IPS DF 19.7 (cell line): ENCODE results near the gene TENT4A.
"Not testable (repeated sequence)": the region's sequence is repeated elsewhere in the genome, so short reads cannot be mapped to it uniquely, and the experiment has no call there.

Source experiments
- DNase-seq: peaks from one replicate; pipeline ENCODE4 v3.0.0-alpha.2; 2013; ENCODE audit warnings: low read depth, low spot score

Gene TENT4A

DNA sequence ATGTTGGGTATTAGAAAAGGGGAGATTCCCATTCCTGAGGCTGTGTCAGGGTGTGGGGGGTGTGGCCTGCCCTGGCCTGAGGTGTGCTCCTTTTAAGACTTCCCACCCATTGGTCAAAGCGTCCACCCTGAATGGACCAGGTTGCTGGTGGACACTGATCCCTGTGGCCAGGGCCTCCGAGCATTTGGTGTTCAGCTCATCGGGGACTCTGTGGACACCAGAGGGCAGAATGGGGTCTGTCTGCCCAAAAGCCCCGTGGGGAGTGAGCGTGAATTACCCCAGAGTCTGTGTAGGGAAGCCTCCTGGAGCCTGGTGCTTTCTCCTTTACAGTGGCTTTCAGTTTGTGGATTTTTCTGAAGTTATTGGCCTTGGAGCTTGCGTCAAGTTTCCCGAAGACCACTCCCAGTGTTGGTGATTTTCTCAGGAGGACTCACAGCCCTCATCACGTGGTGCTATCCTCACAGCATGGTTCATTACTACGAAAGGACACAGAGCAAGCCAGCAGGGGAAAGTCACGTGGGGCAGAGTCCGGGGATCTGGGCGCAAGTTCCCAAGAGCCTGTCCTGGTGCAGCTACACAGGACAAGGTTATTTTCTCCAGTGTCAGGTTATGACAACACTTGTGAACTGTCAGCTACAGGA is 55.5 kb downstream of the TENT4A start:
- DNase-seq, result no peak

DNA sequence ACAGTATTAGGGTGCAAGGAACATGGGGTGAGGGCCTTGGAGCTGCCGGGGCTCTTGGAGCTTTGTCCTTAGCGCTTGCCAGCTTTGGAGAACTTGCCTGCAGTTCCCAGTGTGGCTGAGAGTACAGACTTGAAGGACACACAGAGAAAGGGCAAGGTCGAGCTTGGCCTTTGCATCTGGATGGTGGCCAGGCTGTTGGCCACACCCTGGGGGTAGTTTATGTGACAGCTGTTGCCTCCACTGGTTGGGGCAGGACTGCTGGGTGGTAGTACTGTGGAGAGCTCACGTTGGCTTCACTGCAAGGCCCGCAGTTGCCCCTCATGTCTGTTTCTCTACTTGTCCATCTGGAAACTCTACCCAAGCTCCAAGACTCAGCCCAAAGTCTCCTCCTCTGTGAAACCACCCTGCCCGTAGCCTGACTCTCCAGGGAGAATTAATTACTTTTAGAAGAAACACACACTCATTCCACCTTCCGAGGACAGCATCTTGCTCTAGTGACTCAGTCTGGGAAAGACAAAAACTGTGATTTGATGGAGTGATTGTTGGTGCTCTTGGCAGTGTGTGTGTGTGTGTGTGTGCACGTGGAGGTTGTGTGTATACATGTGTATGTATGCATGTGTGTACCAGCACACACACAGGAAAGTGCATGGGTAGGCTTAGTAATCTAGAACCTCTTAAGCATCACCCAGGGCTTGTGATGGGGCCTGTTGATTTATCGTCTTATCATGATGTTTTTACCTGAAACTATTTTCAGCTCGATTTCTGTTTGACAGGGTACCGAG is 57.8 kb downstream of the TENT4A start:
- no peak for DNase-seq

DNA sequence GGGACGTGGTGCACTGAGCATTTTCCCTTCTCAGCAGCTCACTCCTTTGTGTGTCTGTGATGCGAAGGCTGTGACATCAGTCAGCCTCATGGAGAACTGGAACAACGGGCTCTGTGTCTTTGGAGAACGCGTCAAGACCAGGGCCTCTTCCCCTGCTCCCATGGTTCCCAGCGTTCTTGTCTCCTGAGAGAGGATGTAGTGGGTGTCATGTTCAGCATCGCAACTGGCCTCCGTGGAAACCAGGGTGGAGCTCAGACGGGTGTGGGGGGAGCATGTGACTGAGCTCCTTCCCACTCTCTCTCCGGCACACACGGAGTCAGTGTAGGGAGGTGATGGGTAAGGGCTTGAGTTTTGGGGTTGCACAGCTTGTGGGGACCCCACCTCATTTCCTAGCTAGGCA is 59.7 kb downstream of the TENT4A start:
- no peak for DNase-seq

DNA sequence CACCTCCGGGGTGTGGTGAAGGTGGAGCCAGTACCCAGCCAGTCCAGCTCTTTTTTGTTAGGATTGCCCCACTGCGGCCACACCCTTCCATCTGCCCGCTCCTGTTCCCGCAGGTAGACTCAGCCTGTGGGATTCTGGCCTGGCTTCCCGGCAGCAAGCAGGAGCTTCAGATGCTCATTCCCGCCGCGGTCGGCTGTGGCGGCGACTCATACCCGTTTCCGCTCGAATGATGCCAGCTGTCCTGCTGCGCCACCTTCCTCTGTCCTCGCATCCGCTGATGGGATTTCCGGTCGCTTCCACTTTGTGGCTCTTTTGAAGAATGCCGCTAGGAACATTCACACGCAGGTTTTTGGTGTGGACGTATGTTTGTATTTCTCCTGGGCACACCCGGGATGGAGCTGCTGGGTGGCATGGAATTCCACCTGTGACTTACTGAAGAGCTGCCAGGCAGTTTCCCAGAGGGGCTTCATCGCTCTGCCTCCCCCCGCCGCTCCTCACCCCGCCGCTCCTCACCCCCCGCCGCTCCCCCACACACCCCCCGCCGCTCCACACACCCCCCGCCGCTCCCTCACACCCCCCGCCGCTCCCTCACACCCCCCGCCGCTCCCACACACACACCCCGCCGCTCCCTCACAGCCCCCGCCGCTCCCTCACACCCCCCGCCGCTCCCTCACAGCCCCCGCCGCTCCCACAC is 60.3 kb downstream of the TENT4A start:
- no peak for DNase-seq

DNA sequence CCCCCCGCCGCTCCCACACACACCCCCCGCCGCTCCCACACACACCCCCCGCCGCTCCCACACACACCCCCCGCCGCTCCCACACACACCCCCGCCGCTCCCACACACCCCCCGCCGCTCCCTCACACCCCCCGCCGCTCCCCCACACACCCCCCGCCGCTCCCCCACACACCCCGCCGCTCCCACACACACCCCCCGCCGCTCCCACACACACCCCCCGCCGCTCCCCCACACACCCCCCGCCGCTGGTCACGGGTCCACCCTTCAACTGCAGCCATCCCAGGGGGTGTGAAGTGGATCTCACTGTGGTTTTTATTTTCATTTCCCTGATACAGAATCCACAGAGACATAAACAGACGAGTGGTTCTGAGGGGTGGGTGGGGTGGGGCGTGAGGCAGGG is 61.0 kb downstream of the TENT4A start:
- DNase-seq, result not testable (repeated sequence)

DNA sequence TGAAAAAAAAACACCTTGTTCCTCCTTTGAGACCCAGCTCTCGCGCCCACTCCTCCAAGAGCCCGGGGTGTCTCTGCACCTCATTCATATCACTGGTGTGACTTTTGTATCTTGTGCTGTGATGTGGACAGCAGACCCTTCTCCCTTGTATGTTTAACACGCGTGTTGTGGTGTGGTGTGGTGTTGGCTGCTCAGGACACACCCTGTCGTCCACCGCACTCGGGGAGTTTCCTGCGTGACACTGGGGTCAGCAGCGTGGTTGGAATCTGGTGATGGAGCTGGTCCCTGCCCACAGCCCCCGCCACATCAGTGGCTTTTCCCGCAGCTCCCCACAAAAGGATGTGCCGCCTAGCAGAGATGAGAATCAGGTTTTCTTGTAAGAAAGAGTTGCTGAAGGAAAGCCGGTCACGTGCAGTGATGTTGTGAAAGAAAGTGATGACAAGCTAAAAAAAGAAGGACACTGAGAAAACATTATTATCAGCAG is 61.5 kb downstream of the TENT4A start:
- DNase-seq, result no peak

DNA sequence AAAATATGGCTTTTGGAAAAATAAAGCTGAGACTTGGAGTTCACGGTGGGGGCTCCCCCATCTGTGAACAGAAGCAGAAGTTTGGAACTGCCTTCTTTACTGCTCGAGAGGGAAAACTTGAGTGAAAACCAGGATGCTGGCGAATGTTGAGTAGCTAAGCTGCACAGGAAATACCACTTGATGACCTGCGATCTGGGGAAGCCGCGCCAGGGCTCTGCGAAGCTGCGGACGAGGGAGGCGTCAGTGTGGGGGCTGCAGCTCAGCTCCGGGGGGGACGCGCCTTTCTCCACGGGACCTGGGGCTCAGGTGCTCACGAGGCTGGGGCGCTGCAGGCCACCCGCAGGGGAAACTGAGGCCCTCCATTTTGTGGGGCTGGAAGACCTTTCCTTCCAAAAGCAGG is 62.3 kb downstream of the TENT4A start:
- no peak for DNase-seq

DNA sequence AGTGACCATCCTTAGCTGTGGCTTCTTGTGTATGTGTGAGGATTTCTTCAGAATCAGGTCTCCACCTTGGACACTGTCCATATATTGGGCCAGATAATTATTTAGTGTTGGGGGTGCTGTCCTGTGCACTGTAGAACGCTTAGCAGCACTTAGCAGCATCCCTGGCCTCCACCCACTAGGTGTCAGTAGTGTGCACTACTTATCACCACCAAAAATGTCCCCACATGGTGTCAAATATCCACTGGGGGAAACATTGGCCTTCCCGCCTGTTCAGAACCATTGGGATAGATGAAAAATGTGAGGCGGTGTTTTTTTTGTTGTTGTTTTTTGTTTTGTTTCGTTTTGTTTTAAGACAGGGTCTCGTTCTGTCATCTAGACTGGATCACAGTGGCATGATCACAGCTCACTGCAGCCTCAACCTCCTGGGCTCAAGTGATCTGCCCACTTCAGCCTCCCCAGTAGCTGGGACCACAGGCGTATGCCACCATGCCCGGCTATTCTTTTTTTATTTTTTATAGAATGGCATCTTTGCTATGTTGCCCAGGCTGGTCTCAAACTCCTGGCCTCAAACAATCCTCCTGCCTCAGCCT is 67.7 kb downstream of the TENT4A start:
- no peak for DNase-seq

DNA sequence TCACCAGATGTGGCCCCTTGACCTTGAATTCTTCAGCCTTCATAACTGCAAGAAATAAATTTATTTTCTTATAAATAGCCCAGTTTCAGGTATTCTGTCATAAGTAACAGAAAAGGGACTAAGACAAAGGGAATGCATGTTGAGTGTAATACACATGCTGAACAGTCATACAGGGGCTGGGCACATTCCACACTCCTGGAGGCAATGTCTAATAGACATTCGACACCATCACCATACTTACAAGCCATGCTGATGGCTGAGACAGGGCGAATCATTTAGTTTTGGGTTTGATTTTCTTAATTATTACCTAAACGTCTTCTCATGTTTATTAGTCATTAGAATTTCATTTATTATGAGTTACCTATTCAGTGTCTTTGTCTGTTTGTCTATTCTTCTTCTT is 68.5 kb downstream of the TENT4A start:
- DNase-seq, result no peak

DNA sequence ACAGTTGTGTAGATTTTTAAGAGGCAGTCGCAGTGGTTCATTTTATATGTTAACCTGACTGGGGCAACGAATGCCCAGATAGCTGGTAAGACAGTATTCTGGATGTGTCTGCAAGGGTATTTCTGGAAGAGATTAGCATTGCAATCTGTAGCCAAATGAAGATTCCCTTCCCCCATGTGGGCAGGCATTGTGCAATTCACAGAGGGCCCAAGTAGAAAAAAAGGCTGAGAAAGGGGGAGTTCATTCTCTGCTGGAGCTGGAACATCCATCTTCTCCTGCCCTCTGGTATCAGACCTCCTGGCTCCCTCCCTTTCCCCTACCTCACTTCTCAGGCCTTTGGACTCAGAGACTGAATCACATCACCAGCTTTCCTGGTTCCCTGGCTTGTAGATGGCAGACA is 70.6 kb downstream of the TENT4A start:
- DNase-seq, result no peak

DNA sequence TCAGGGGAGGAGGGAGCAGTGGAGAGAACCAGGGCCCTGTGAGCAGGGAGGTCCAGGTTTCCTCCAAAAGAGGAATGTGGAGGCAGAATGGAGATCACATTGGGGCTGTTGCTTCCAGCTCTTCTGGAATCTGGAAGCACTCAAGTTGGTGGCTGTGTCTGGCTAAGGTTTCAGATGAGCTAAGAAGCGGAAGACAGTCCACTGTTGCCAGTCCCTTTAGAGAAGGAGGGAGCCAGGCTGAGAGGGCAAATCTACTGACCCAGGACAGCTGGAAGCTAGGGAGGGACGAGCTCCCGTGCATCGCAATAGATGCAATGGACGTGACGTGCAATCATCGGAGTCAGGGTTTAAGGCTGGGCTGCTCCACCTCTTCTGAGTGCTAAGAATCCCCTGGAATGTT is 71.2 kb downstream of the TENT4A start:
- DNase-seq, result no peak

DNA sequence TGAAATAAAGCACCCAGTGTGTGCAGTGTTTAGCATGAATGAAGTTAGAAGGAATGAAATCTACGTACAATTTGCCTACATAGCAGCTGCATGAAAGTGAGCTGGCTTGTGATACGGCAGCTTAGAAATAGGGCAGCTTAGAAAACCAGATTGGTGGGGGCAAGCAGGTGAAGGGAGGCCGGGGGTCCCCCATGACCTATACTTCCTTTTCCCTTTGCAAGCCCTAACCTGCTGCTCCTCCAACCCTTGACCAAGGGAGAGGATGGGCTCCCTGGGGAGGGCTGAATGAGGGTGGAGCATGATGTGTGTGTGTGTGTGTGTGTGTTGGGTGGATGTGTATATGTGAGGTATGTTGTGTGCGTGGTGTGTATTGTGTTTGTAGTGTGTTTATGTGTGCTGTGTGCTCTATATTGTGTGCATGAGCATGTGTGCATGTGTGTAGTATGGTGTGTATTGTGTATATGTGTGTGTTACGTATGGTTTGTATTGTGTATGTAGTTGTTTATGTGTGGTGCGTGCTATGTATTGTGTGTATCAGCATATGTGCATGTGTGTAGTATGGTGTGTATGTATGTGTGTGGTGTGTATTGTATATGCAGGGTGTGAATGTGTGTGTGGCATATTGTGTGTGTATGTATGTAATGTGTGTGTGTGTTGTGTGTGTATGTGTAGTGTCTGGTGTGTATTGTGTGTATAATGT is 72.1 kb downstream of the TENT4A start:
- DNase-seq, result no peak

DNA sequence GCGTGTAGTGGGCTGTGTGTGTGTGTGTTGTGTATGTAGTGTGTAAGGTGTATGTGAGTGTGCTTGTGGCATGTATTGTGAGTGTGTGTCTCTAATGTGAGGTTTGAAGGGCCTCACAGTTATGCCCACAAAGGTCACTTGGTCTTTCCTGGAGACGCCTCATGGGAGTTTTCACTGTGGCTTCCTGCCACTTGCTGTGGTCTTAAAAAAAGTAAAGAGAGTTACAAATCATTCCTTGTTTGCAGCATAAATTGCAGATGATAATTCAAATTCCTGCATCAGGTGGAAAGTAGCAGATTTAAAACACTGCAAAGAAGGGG is 72.6 kb downstream of the TENT4A start:
- DNase-seq, result no peak

DNA sequence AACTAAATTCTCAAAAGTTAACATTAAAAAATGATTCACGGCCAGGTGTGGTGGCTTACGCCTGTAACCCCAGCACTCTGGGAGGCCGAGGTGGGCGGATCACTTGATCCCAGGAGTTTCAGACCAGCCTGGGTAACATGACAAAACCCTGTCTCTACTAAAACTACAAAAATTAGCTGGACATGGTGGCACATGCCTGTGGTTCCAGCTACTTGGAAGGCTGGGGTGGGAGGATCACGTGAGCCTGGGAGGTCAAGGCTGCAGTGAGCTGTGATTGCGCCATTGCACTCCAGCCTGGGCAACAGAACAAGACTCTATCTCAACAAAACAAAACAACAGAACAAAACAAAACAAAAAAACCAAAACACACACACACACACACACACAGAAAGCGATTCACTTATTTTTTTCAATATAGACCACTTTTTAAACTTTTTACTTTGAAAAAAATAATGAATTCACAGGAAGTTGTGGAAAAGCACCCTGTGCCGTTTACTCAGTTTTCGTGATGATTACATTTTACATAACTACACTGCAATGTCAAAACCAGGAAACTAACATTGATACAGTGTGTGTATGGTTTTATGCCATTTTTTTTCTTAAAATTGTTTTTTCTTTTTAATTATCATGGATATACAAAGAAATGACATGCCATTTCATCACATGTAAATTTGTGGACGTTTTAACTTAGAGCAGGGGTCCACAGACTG is 73.7 kb downstream of the TENT4A start:
- DNase-seq, result no peak

DNA sequence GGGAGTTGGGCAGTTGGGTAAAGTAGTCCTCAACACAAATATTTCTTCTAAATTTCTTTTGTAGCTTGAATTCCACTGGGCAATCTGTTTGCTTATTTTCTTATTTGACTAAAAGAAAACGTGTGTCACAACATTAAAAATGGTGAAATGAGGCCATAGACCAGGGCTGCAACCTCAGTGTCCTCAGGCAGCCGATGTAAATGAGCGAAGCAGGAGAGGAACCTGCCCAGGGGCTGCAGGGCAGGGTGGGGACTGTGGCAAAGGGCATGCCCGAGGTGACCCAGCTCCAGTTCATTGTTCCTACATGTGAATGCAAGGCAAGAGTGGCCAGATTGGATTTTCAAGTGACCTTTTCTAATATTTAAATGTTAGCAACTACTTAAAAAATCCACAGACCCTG is 74.7 kb downstream of the TENT4A start:
- no peak for DNase-seq

DNA sequence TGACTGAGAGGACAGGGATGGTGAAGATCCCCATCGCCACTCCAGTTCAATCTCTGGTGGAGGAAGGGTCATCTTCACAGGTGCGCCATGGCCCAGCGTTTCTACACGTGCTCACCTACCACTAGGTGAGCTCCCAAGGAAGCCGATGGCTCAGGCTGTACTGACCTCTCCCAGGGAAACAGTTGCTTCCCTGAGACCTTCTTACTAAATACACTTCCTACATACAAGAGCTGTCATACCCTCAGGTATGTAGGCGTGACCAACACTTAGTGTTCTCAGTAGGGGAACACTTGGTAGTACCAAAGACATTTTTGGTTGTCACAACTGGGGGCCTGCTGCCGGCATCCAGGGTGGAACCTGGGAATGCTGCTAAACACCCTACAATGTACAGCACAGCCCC is 75.2 kb downstream of the TENT4A start:
- DNase-seq, result no peak

DNA sequence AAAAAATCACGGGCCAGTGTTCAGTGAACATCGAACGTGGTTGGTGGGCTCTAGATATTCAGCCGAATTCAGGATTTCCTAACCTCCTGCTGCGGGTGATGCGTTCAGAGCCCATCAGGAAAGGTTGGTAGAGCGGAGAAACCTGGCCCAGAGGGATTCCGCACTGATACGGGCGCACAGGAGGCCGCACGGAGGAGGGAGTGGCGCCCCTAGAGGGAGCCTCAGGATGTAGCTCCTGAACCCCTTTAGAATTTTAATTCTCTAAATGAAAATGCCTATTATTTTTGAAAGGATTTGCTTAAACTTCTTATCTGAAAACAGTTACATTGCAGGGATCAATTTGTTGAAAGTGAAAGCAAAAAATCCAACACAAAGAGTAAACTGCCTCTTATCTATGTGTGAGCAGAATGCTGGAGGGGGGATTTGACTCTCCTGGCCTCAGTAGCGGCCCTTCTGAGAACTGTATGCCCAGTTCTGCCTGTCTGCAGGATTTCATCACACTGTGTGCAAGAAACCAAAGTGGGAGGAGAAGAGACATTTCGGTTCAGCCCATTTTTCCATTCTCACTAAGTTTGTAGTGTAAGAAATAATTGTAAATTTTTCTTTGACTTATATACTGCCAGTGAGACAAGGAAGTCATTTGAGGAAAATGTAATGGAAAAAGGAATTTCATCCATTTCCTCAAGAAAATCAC is 75.9 kb downstream of the TENT4A start:
- no peak for DNase-seq

DNA sequence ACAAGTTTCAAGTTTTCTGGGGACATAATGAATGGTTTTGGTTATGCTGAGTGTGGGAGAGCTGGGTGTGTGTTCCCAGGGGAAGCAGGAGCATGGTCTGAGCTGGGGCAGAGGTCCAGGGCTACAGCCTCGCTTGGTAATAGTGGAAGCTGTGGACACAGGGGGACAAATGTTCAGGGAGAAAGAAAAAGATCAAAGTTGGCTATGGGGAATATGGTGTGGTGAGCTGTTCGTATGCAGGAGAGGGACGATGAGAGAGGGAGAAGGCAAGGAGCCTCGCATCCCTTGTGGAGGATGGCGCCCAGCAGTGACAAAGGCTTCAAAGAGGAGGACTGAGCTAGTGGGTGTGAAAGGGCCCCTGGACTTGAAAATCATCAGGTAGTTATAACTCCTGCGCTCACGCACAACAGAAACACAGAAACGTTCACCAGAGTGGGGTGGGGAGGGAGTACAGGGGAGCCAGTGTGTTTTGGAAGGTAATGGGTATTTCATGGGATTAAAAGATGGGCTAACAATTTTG is 77.2 kb downstream of the TENT4A start:
- no peak for DNase-seq

DNA sequence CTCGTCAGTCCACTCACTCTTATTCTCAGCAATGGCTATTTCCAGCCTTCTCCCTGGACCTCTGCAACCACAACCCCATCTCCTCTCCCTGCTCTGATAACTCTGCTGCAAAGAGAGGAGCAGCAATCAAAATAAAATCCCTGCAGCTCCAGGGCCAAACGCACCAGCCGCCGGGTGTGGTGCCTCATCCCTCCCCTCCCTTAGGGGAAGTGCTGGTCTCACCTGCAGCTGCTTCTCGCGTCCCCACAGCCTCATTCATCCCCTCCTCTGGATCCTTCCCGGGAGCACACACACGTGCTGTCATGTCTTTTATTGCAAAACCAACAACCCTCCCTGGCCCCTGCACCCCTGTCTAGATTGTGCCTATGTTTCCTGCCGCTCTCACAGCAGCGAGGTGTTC is 77.8 kb downstream of the TENT4A start:
- no peak for DNase-seq

DNA sequence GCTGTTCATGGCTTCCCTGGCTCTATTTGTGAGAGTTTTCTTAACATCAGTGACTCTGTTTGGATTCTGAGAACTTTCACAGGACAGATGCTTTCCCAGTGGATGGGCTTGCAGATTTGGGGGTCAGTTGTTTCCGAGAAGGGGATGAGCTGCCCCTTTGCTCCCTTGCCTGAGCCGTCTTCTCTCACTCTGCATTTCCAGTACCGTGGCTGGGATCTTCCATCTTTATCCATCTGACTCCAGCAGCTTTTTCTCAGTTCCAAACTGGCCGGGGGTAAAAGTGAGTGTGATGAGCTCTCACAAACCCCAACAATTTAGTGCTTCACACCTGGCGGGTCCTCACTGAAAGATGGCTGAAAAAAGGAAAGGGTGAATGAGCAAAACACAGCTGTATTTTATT is 79.1 kb downstream of the TENT4A start:
- no peak for DNase-seq
